ENCODE measurements around the gene RERE. TPM values are rescaled to one million over a fixed set of nuclear protein-coding genes. Genes with fewer than 3 reads are reported as not detected.
A peak's percentile ranks its signal among the peaks of the same experiment; 100 is the strongest.
"Not testable (repeated sequence)": the region's sequence is repeated elsewhere in the genome, so short reads cannot be mapped to it uniquely, and the experiment has no call there.

RERE gene
- total RNA-seq, 6 experiments from 2014 or later: 36.5 to 41.6 (median 37.5) TPM

- H3K9me3 Mint-ChIP-seq: no peaks in the 10 kb centered on the region
- H3K36me3 Mint-ChIP-seq (ENCODE audit: low read depth): no peaks in the 10 kb centered on the region
- H3K4me3 Mint-ChIP-seq: peak overlapping the region; percentile 57; the same call in 1 of the 2 replicates
- peak; percentile 97 for DNase-seq
- peak overlapping the region; percentile 62 for H3K27ac Mint-ChIP-seq
- H3K4me1 Mint-ChIP-seq (ENCODE audit: low read depth): peaks cover 53% of the 10 kb centered on the region
- peaks cover 9% of the 10 kb centered on the region for H3K27me3 Mint-ChIP-seq (ENCODE audit: insufficient read depth)
- TF ChIP-seq CTCF (IDR thresholded peaks at IDR 0.05): no peak
These were observed 5.2 kb upstream of the RERE start for GRCh38 chr1:8822373-8823294.

GRCh38 chr1:8821084-8821483, 3.6 kb upstream of the RERE start:
- Mint-ChIP-seq H3K36me3 (ENCODE audit: low read depth) (no peaks in the 10 kb centered on the region), H3K27me3 (ENCODE audit: insufficient read depth) (peaks cover 8% of the 10 kb centered on the region), H3K9me3 (no peaks in the 10 kb centered on the region), H3K27ac (no peak overlapping the region), H3K4me1 (ENCODE audit: low read depth) (peaks cover 58% of the 10 kb centered on the region), H3K4me3 (no peak overlapping the region)
- TF ChIP-seq CTCF (IDR thresholded peaks at IDR 0.05): no peak
- no peak for DNase-seq

- Mint-ChIP-seq H3K27ac (0 out of 2 replicates have a peak overlapping the region, but pooled peaks have one; percentile 85), H3K4me1 (ENCODE audit: low read depth) (peaks cover 70% of the 10 kb centered on the region), H3K4me3 (peak overlapping the region; percentile 87)
- not testable (repeated sequence) for DNase-seq; H3K9me3 Mint-ChIP-seq; H3K36me3 Mint-ChIP-seq (ENCODE audit: low read depth); H3K27me3 Mint-ChIP-seq (ENCODE audit: insufficient read depth)
These were observed 1.3 kb upstream of the RERE start for GRCh38 chr1:8818789-8819188.

- peaks cover 70% of the 10 kb centered on the region for H3K4me1 Mint-ChIP-seq (ENCODE audit: low read depth)
- H3K36me3 Mint-ChIP-seq (ENCODE audit: low read depth): no peaks in the 10 kb centered on the region
- H3K27me3 Mint-ChIP-seq (ENCODE audit: insufficient read depth): peaks cover 6% of the 10 kb centered on the region
- peak overlapping the region; percentile 87 for H3K4me3 Mint-ChIP-seq
- no peak for TF ChIP-seq CTCF (IDR thresholded peaks at IDR 0.05)
- peak overlapping the region; percentile 85 for H3K27ac Mint-ChIP-seq
- DNase-seq: peak; percentile 70
- no peaks in the 10 kb centered on the region for H3K9me3 Mint-ChIP-seq
These were observed 910 bp upstream of the RERE start for GRCh38 chr1:8818325-8818775.

GRCh38 chr1:8816831-8817411, 519 bp downstream of the RERE start:
- DNase-seq: peak; percentile 4
- peak overlapping the region; percentile 87 for H3K27ac Mint-ChIP-seq
- no peaks in the 10 kb centered on the region for H3K36me3 Mint-ChIP-seq (ENCODE audit: low read depth)
- H3K4me1 Mint-ChIP-seq (ENCODE audit: low read depth): peaks cover 65% of the 10 kb centered on the region
- TF ChIP-seq CTCF (IDR thresholded peaks at IDR 0.05): no peak
- H3K4me3 Mint-ChIP-seq: peak overlapping the region; percentile 91
- no peaks in the 10 kb centered on the region for H3K9me3 Mint-ChIP-seq
- peaks cover 6% of the 10 kb centered on the region for H3K27me3 Mint-ChIP-seq (ENCODE audit: insufficient read depth)

GRCh38 chr1:8816264-8816663, 1.2 kb downstream of the RERE start:
- Mint-ChIP-seq H3K9me3 (no peaks in the 10 kb centered on the region), H3K36me3 (ENCODE audit: low read depth) (no peaks in the 10 kb centered on the region), H3K4me1 (ENCODE audit: low read depth) (peaks cover 61% of the 10 kb centered on the region), H3K27me3 (ENCODE audit: insufficient read depth) (peaks cover 3% of the 10 kb centered on the region), H3K27ac (peak overlapping the region; percentile 87), H3K4me3 (peak overlapping the region; percentile 91)
- peak; percentile 46 for DNase-seq
- TF ChIP-seq CTCF (IDR thresholded peaks at IDR 0.05): no peak

All from HFFc6 (cell line).